KOPT-K1 (cell line): Measurements from ENCODE around the gene MACROD2.

Experiments
- H3K27ac ChIP-seq: fragments of 200-600 bp; sonication (generic); 2 replicates; pipeline ENCODE4 v1.5.1; 2016; ENCODE audit warnings: antibody characterized with exemption, mild to moderate bottlenecking, low read depth, low read length; ENCODE audit not compliant: poor library complexity, severe bottlenecking
- H3K36me3 ChIP-seq: fragments of 200-600 bp; sonication (generic); 2 replicates; pipeline ENCODE4 v1.5.1; 2017; ENCODE audit warnings: antibody characterized with exemption, mild to moderate bottlenecking, low read length, moderate library complexity; ENCODE audit not compliant: insufficient read depth
- H3K9me3 ChIP-seq: fragments of 200-600 bp; sonication (generic); 2 replicates; pipeline ENCODE4 v1.5.1; 2017; ENCODE audit warnings: antibody characterized with exemption, low read length, mild to moderate bottlenecking; ENCODE audit not compliant: insufficient read depth, poor library complexity, severe bottlenecking

Gene MACROD2

DNA sequence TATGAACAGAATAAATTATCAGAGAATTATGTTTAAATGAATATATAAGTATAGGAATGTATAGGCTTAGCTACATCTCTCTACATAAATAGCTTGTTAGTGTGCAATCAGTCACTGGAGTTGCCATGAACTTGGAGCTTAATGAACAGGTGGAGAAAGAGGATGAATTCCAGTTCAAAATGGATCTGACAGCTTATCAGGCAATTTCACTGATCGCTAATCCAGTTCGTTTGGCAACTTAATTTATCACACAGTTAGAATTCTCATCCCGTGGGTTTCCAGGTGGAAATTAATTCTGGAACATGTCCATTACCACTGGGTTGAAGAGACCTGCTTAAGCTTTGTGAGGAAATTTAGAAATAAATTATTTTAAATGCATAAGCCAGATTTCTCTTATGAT, 118.1 kb downstream of the MACROD2 start:
- H3K9me3 ChIP-seq = no peaks in the 10 kb centered on the region
- no peaks in the 10 kb centered on the region for H3K36me3 ChIP-seq
- H3K27ac ChIP-seq = no peak overlapping the region

- no peak overlapping the region for H3K27ac ChIP-seq
- H3K36me3 ChIP-seq = no peaks in the 10 kb centered on the region
- no peaks in the 10 kb centered on the region for H3K9me3 ChIP-seq
Observed at GRCh38 chr20:14114065-14114704, 118.9 kb downstream of the MACROD2 start.

DNA sequence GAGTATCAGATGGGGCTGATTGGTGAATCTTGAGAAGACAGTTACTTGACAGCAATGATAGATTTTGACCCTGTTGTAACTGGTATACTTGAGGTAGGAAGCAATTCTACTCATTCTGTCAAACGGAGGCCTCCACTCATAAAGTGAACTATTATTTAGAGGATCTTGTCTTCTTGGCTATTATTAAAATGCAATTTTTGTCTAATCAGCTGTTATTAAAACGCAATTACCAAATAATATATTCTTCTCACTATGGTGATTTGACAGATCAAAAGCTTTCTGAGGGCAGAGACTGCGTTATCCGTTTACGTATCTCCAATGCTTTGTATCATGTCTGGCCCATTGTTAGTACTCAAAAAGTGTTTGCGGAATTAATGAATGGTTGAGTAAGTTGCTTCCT, 120.7 kb downstream of the MACROD2 start:
- Histone ChIP-seq H3K36me3 (no peaks in the 10 kb centered on the region), H3K27ac (no peak overlapping the region)

GRCh38 chr20:14117768-14118167, 122.5 kb downstream of the MACROD2 start:
- no peak overlapping the region for H3K27ac ChIP-seq
- H3K36me3 ChIP-seq = no peaks in the 10 kb centered on the region
- no peaks in the 10 kb centered on the region for H3K9me3 ChIP-seq

More for the DNA sequence above, 120.7 kb downstream of the MACROD2 start:
- H3K9me3 ChIP-seq = no peaks in the 10 kb centered on the region

DNA sequence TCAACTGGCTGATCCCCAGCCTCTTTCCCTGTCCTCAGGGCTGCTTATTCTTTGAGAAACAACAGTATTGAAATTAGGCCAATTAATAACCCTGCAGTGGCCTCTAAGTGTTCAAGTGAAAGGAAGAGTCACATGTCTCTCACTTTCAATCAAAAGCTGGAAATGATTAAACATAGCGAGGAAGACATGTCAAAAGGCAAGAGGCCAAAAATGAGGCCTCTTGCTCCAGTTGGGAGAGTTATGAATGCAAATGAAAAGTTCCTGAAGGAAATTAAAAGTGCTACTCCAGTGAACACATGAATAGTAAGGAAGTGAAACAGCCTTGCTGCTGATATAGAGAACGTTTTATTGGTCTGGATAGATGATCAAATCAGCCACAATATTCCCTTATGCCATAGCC, 131.5 kb downstream of the MACROD2 start:
- H3K36me3 ChIP-seq = no peaks in the 10 kb centered on the region
- no peaks in the 10 kb centered on the region for H3K9me3 ChIP-seq
- H3K27ac ChIP-seq = no peak overlapping the region

DNA sequence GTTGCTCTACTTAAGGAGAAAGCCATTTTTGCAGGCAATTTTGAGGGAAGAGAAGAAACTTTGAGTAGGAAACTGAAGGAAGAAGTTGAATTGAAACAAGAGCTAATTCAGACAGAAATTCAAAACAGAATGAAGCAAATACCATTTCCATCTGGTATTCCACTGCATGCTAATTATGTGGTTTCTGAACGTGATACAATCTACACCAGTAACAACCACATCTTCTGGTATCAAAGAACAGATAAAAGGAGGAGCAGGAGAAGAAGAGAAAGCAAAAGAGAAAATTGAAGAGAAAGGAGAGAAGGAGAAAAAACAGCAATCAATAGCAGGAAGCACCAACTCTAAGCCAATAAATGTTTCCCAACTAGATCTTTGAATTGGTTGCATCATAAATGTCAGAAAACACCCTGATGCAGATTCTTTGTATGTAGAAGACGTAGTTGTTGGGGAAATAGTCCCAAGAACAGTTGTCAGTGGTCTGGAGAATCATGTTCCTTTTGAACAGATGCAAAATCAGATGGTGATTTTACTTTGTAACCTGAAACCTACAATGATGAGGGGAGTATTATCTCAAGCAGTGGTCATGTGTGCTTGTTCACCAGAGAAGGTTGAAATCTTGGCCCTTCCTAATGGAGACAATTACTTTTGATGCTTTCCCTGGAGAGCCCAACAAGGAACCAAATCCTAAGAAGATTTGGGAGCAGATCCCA, 132.4 kb downstream of the MACROD2 start:
- Histone ChIP-seq H3K27ac (no peak overlapping the region), H3K36me3 (no peaks in the 10 kb centered on the region), H3K9me3 (no peaks in the 10 kb centered on the region)

DNA sequence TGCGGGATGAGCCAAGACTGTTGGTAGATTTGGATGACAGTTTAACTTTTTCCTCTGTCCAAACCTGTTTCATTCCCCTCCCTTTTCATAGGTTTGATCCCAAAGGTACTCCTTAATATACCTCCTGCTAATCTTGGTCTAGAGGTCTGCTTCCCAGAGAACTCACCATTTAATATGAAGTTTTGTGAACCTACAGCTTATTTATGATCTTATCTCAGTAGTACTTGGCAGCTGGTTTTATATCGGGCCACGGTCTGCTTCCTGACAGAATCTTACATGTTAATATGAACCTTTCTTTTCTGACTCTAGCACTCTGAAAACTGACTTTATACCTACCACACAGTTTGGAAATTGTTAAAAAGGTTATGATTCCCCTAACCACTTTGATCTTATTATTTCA, 138.7 kb downstream of the MACROD2 start:
- Histone ChIP-seq H3K36me3 (no peaks in the 10 kb centered on the region), H3K27ac (no peak overlapping the region), H3K9me3 (no peaks in the 10 kb centered on the region)

GRCh38 chr20:14142171-14142570, 146.9 kb downstream of the MACROD2 start:
- no peak overlapping the region for H3K27ac ChIP-seq

GRCh38 chr20:14142964-14143627, 147.8 kb downstream of the MACROD2 start:
- no peak overlapping the region for H3K27ac ChIP-seq
- no peaks in the 10 kb centered on the region for H3K36me3 ChIP-seq
- no peaks in the 10 kb centered on the region for H3K9me3 ChIP-seq

More at GRCh38 chr20:14142171-14142570, 146.9 kb downstream of the MACROD2 start:
- no peaks in the 10 kb centered on the region for H3K9me3 ChIP-seq
- no peaks in the 10 kb centered on the region for H3K36me3 ChIP-seq

DNA sequence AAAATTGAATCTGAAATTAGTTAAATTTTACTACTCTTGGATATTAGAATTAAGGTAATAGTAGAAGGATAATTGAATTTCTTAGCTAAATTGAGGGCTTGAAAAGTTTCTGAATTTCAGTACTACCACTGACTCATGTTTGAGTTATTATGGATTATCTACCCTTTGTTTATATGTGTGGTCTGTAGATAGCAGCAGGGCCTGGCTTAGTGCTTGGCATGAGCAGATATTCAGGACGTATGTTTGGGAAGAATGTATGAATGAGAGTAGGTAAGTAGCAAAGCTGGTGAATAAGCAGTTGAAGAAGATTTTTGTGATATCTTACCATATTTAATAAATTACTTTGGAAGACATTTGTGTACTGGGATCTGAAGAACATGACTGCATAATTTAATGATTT, 152.7 kb downstream of the MACROD2 start:
- Histone ChIP-seq H3K36me3 (no peaks in the 10 kb centered on the region), H3K27ac (no peak overlapping the region), H3K9me3 (no peaks in the 10 kb centered on the region)

DNA sequence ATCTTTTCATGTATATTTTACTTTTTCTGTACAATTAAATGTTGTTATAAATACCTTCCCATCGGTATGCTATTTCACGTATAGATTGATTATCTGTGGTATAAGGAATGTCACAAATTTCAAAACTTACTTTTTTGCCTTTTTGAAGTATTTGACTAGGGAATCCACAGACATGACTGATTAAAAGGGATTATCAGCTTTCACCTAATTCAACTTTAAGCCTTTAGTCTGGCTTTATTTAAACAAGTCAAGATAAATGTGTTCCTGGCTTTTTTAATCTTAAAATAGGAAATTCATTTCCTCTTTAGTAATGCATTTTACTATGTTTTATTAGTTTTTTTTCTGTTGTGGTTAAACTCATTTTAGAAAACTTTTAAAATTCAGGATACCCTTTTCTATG, 160.0 kb downstream of the MACROD2 start:
- Histone ChIP-seq H3K27ac (no peak overlapping the region), H3K9me3 (no peaks in the 10 kb centered on the region), H3K36me3 (no peaks in the 10 kb centered on the region)

- H3K36me3 ChIP-seq = no peaks in the 10 kb centered on the region
- no peak overlapping the region for H3K27ac ChIP-seq
- H3K9me3 ChIP-seq = peaks cover 8% of the 10 kb centered on the region
Observed at GRCh38 chr20:14178528-14178927, 183.2 kb downstream of the MACROD2 start.

DNA sequence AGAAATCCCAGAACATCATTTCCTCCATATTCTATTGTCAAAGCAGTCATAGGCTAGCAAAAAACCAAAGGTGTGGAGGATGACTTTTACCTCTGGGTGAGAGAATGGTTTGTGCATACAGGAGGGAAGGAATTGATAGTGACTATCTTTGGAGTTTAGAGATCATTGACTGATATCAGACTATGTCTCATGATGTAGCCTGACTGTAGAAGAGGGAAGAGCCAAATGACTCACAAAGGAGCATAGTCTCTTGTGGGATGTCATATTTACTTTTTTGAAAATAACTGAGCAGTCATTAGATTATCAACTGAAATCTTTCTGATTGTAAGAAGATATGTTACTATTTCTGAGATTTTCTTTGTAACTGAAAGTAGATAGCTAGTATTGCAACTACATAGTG, 183.6 kb downstream of the MACROD2 start:
- Histone ChIP-seq H3K27ac (no peak overlapping the region), H3K9me3 (peaks cover 8% of the 10 kb centered on the region), H3K36me3 (no peaks in the 10 kb centered on the region)

- H3K9me3 ChIP-seq = no peaks in the 10 kb centered on the region
- no peaks in the 10 kb centered on the region for H3K36me3 ChIP-seq
- no peak overlapping the region for H3K27ac ChIP-seq
Observed at GRCh38 chr20:14189794-14190402, 194.6 kb downstream of the MACROD2 start.

DNA sequence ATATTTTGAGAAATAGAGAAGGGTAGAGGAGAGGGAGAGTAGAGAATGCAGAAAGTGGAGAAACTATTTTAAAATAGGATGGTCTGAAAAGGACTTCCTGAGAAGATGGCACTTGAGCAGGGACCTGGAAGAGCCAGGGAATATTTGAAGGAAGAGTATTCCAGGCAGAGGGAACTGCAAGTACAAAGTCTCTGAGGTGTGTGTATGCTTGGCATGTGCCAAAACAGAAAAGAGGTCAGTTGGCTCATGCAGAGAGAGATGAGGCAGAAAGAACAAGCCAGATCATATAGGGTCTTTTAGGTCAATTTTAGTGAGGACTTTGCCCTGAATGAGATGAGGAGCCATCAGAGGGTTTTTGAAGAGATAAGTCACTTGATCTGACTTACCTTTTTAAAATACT, 196.2 kb downstream of the MACROD2 start:
- Histone ChIP-seq H3K9me3 (no peaks in the 10 kb centered on the region), H3K36me3 (no peaks in the 10 kb centered on the region), H3K27ac (no peak overlapping the region)
